ENCODE measurements around the gene HSPA1B. TPM values are rescaled to one million over a fixed set of nuclear protein-coding genes. Genes with fewer than 3 reads are reported as not detected.

HSPA1B gene
- polyA plus RNA-seq, 1 of the 3 experiments (the other 2 are of a cell fraction) = 96.3 TPM

- Histone ChIP-seq H3K27ac (ENCODE audit: low read depth in 2 of 2, low read length in 1 of 2) (no peak overlapping the region), H2AFZ (ENCODE audit: low read depth) (no peak overlapping the region), H3K4me3 (ENCODE audit: low read depth in 2 of 2, low read length in 1 of 2) (no peak overlapping the region), H3K27me3 (ENCODE audit: insufficient read depth) (no peaks in the 10 kb centered on the region), H3K9me2 (no peaks in the 10 kb centered on the region), H3K36me3 (replicated peaks in 1 of 2; ENCODE audit: control insufficient read depth in 1 of 2, insufficient read depth in 2 of 2, low read length in 1 of 2) (peaks cover 4 to 11% of the 10 kb centered on the region in 2 experiments), H3K4me2 (no peak overlapping the region), H3K9me3 (no peaks in the 10 kb centered on the region), H3F3A (replicated peaks; ENCODE audit: insufficient read depth) (peaks cover 15% of the 10 kb centered on the region), H3K9ac (no peak overlapping the region), H3K4me1 (ENCODE audit: control insufficient read depth in 1 of 2, insufficient read depth in 2 of 2, low read depth in 1 of 2, low read length in 1 of 2) (peaks cover 0 to 14% of the 10 kb centered on the region in 2 experiments; a peak in 1 of 4 replicates), H3K79me2 (ENCODE audit: insufficient read depth) (peaks cover 10% of the 10 kb centered on the region), H4K20me1 (ENCODE audit: insufficient read depth) (no peaks in the 10 kb centered on the region)
- CTCF ChIA-PET = no interaction called here
- WGBS (ENCODE audit: low lambda C conversion rate) = 100% methylated on average over 6 of the region's 13 CpGs
- POLR2A ChIA-PET = no interaction called here
- no peak for DNase-seq
- no peak for TF ChIP-seq FOSL2 (IDR thresholded peaks at IDR 0.05; ENCODE audit: borderline replicate concordance, low read depth)
- no peak for TF ChIP-seq PBX3 (IDR thresholded peaks at IDR 0.05)
- TF ChIP-seq NFIC (IDR thresholded peaks at IDR 0.05; ENCODE audit: borderline replicate concordance) = no peak
- no peak for TF ChIP-seq TCF12 (IDR thresholded peaks at IDR 0.05)
- no peak for TF ChIP-seq RCOR1 (IDR thresholded peaks at IDR 0.05; ENCODE audit: low read length)
- TF ChIP-seq EZH2phosphoT487 (IDR thresholded peaks at IDR 0.05; ENCODE audit: borderline replicate concordance, low read depth) = no peak
- no peak for TF ChIP-seq MXI1 (IDR thresholded peaks at IDR 0.05; ENCODE audit: low read depth, low read length)
- TF ChIP-seq TAF1 (IDR thresholded peaks at IDR 0.05; ENCODE audit: borderline replicate concordance, low read depth, low read length) = no peak
- TF ChIP-seq FOXJ3 (CRISPR knock-in tag; IDR thresholded peaks at IDR 0.05) = no peak
- TF ChIP-seq EP300 (IDR thresholded peaks at IDR 0.05; ENCODE audit: borderline replicate concordance in 1 of 2, low read depth in 1 of 2, low read length in 1 of 2) = no peak
- TF ChIP-seq USF1 (IDR thresholded peaks at IDR 0.05; ENCODE audit: borderline replicate concordance, low read depth) = no peak
- no peak for TF ChIP-seq FOXM1 (IDR thresholded peaks at IDR 0.05; ENCODE audit: low read depth)
- TF ChIP-seq IRF3 (IDR thresholded peaks at IDR 0.05; ENCODE audit: low read depth, low read length) = no peak
- TF ChIP-seq RAD21 (IDR thresholded peaks at IDR 0.05; ENCODE audit: low read length) = no peak
- no peak for TF ChIP-seq USF2 (IDR thresholded peaks at IDR 0.05; ENCODE audit: borderline replicate concordance, low read depth, low read length)
- no peak for TF ChIP-seq CHD2 (IDR thresholded peaks at IDR 0.05; ENCODE audit: low read length, partially characterized antibody)
- no peak for TF ChIP-seq POLR2AphosphoS5 (IDR thresholded peaks at IDR 0.05; ENCODE audit: low read depth, low read length)
- no peak for TF ChIP-seq MAX (IDR thresholded peaks at IDR 0.05; ENCODE audit: low read depth)
- TF ChIP-seq REST (IDR thresholded peaks at IDR 0.05; ENCODE audit: low read depth, low read length) = no peak
- TF ChIP-seq NRF1 (IDR thresholded peaks at IDR 0.05; ENCODE audit: low read depth, low read length) = no peak
These were observed 32.8 kb downstream of the HSPA1B start for GRCh38 chr6:31860349-31860748.
